Large intestine (tissue), 3 donors: ENCODE results near the gene CAPN5. TPM values are rescaled to one million over a fixed set of nuclear protein-coding genes. Genes with fewer than 3 reads are reported as not detected.

Experiments
- DNase-seq, 2 donors: peaks; one replicate each; pipeline versions ENCODE4 v3.0.0 to v3.0.0-alpha.2; 2013
- H3K27ac ChIP-seq: one replicate; pipeline ENCODE4 v1.5.1; 2013; ENCODE audit warnings: low read length
- H3K27me3 ChIP-seq: 2 replicates; pipeline ENCODE4 v1.6.1; 2013; ENCODE audit warnings: low read length; ENCODE audit not compliant: control insufficient read depth, insufficient read depth
- H3K36me3 ChIP-seq: 2 replicates; pipeline ENCODE4 v1.6.1; 2013; ENCODE audit warnings: low read length; ENCODE audit not compliant: control insufficient read depth, insufficient read depth
- H3K4me1 ChIP-seq: one replicate; pipeline ENCODE4 v1.6.1; 2013; ENCODE audit warnings: low read length; ENCODE audit not compliant: control insufficient read depth, insufficient read depth
- H3K4me3 ChIP-seq: one replicate; pipeline ENCODE4 v1.5.1; 2013; ENCODE audit warnings: low read length
- H3K9me3 ChIP-seq: one replicate; pipeline ENCODE4 v1.6.1; 2013; ENCODE audit warnings: mild to moderate bottlenecking, low read depth, low read length, moderate library complexity; ENCODE audit not compliant: control insufficient read depth
- WGBS: methylation state at CpG from one replicate; pipeline ENCODE4 v1.1.5; 2013; ENCODE audit warnings: low lambda C conversion rate; ENCODE audit not compliant: insufficient coverage; 5-methylcytosine and 5-hydroxymethylcytosine counted together
- polyA plus RNA-seq: library from polyadenylated mRNA; unstranded; fragments of 120-200 nt; gene quantifications from one replicate; pipeline ENCODE4 v1.2.1, GENCODE V29; 2013

CAPN5 gene
- polyA plus RNA-seq, 1 donor, result 40.2 TPM

DNA sequence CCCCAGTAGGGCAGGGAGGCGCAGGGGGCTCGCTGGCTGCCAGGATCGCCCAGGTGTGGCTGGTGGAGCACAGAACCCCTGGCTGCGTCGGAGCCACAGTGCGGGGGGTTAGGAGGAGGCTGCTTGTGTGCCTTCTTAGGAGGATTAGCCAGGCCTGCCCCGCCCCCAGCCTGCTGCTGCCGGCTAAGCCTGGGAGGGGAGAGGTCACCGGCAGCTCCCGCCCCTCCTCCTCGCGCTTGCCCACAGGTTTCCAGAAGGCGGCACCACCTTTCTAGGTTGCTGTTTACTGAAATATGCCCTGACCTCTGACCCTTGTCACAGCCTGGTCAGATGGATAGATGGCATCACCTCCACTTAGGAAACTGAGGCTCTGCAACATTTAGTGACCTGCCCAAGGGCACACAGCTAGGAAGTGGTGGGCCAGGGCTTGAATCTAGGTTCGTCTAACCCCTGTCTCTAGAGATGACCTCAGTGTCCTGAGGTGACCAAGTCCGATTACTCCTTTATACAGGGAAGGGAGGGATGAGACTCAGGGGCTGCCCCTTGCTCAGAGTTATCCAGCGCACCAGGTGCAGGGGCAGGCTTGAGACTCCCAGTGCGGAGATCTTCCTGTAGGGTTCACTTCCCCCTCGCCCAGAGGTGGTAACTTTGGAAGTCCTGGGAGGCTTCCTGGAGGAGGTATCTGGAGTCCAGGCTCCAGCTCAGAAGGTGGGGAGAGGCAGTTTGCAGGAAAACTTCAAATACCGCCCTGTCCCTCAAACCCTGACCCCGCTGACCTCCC is 105.3 kb downstream of the CAPN5 start:
- H3K9me3 ChIP-seq, result no peaks in the 10 kb centered on the region
- no peaks in the 10 kb centered on the region for H3K27me3 ChIP-seq
- DNase-seq, result no peak
- WGBS, result no CpG with 5 or more reads among the region's 20 CpGs
- H3K4me1 ChIP-seq, result peaks cover 18% of the 10 kb centered on the region
- no peak overlapping the region for H3K4me3 ChIP-seq
- H3K27ac ChIP-seq, result no peak overlapping the region
- peaks cover 40% of the 10 kb centered on the region for H3K36me3 ChIP-seq

GRCh38 chr11:77172666-77172982 is 105.9 kb downstream of the CAPN5 start:
- no peaks in the 10 kb centered on the region for H3K27me3 ChIP-seq
- H3K9me3 ChIP-seq, result no peaks in the 10 kb centered on the region
- no peak for DNase-seq
- peaks cover 18% of the 10 kb centered on the region for H3K4me1 ChIP-seq
- 100% methylated on average over 3 of the region's 16 CpGs for WGBS
- H3K27ac ChIP-seq, result no peak overlapping the region
- peaks cover 37% of the 10 kb centered on the region for H3K36me3 ChIP-seq
- H3K4me3 ChIP-seq, result no peak overlapping the region

DNA sequence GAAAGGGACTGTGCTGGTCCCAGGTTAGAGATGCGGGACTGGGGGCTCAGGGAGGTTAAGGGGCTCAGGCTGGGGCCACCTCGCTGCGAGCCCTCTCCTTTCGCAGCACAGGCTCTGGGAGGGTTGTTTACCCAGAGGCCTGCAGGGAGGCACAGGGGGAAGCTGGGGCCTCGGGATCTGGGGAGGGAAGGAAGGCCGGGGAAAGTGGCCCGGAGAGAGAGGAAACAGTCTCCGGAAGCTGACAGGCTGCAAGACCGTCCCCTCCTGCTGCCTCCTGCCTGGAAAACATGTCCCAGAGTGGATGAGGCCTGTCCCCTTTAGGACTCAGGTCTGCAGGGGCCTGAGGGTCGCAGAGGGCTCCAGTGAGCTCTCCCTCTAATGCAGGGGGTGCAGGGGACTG is 106.7 kb downstream of the CAPN5 start:
- Histone ChIP-seq H3K27me3 (no peaks in the 10 kb centered on the region), H3K9me3 (no peaks in the 10 kb centered on the region), H3K36me3 (peaks cover 38% of the 10 kb centered on the region), H3K4me3 (no peak overlapping the region), H3K27ac (no peak overlapping the region), H3K4me1 (peaks cover 18% of the 10 kb centered on the region)
- DNase-seq, result peak in 1 of 2 donors; percentile 58
- WGBS, result no CpG with 5 or more reads among the region's 10 CpGs

- Histone ChIP-seq H3K27ac (no peak overlapping the region), H3K4me1 (peaks cover 18% of the 10 kb centered on the region), H3K4me3 (no peak overlapping the region), H3K9me3 (peaks cover under 1% of the 10 kb centered on the region), H3K36me3 (peaks cover 42% of the 10 kb centered on the region), H3K27me3 (no peaks in the 10 kb centered on the region)
- WGBS, result no CpG with 5 or more reads among the region's 16 CpGs
- no peak for DNase-seq
Observed at GRCh38 chr11:77174559-77174958, 107.8 kb downstream of the CAPN5 start.

DNA sequence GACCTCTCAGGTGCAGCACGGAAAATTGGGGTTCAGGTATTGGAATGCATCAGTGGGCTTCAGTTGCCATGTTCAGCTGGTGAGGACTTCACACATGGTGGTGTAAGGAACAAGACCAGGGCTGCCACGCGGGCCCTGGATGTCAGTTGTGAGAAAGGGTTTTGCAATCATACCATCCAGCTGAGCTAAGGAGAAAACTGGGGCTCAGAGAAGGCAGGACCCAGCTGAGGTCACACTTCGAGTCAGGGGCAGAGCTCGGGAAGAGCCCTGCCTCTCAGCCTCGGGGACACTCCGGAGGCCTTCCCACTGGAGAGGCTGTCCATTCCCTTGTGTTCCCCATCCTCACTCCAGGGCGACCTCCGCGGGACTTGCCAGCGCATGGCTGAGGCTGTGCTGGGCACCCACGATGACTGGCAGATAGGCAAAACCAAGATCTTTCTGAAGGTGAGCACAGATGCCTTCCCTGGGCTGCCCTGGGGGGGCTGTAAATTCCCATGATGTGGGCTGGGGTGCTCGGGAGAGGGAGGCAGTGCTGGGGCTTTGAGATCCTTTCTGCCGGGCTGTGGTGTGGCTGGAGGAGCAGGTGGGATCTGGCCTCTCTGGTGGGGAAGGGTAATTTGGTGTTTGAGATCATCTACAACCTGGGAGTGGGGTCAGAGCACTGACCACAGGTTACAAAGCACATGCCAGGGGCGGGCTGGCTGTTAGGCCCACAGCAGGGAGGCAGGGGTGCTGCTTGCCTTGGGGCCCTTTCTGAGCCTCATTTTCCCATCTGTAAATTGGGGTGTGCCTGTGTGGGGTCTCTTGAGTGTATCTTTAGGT is 108.5 kb downstream of the CAPN5 start:
- DNase-seq, result no peak
- H3K27me3 ChIP-seq, result no peaks in the 10 kb centered on the region
- peaks cover 46% of the 10 kb centered on the region for H3K36me3 ChIP-seq
- H3K4me1 ChIP-seq, result peaks cover 18% of the 10 kb centered on the region
- H3K27ac ChIP-seq, result no peak overlapping the region
- peaks cover 2% of the 10 kb centered on the region for H3K9me3 ChIP-seq
- WGBS, result no CpG with 5 or more reads among the region's 15 CpGs
- no peak overlapping the region for H3K4me3 ChIP-seq

Other genes with a start within 250 kb of the CAPN5 start
- gene ACER3, start 206.1 kb upstream of the CAPN5 start, polyA plus RNA-seq, result 9.4 TPM
- gene B3GNT6, start 32.6 kb upstream of the CAPN5 start, polyA plus RNA-seq, result 0.30 TPM
- 1.1 TPM for gene OMP, start 35.9 kb downstream of the CAPN5 start, polyA plus RNA-seq
- gene MYO7A, start 61.3 kb downstream of the CAPN5 start, polyA plus RNA-seq, result 68.4 TPM
- gene GDPD4, start 234.7 kb downstream of the CAPN5 start, polyA plus RNA-seq, result 5.1 TPM